Omental fat pad (tissue), 4 donors: Measurements from ENCODE around the gene APBA3. TPM values are rescaled to one million over a fixed set of nuclear protein-coding genes. Genes with fewer than 3 reads are reported as not detected.

Source experiments
- ATAC-seq: fragments of 150-250 bp; one replicate; pipeline ENCODE4 v1.9.1; 2016; ENCODE audit warnings: mild to moderate bottlenecking, moderate library complexity; ENCODE audit not compliant: low FRiP score
- DNase-seq: peaks from one replicate; pipeline ENCODE4 v3.0.0-alpha.2; 2019; ENCODE audit warnings: low spot score
- small RNA-seq: library from RNA; depleted of rRNA; stranded (forward); fragments of <200 nt; gene quantifications from one replicate; pipeline ENCODE3, GENCODE V24; 2016
- total RNA-seq, 4 donors: library from RNA; depleted of rRNA; stranded (reverse); fragments of >200 nt; gene quantifications; one replicate each; pipeline ENCODE4 v1.1.0, GENCODE V29; 2016
- TF ChIP-seq, protein P1 (sequence below), 3 donors: fragments of 450-650 bp; IDR thresholded peaks; one replicate each; pipeline ENCODE4 v1.5.1; 2016 to 2017; ENCODE audit warnings: antibody characterized with exemption in 3 of 3, mild to moderate bottlenecking in 3 of 3, moderate library complexity in 2 of 3

The APBA3 gene
- total RNA-seq, 4 donors from 2014 or later: 13.5 to 24.1 (median 18.7) TPM

DNA sequence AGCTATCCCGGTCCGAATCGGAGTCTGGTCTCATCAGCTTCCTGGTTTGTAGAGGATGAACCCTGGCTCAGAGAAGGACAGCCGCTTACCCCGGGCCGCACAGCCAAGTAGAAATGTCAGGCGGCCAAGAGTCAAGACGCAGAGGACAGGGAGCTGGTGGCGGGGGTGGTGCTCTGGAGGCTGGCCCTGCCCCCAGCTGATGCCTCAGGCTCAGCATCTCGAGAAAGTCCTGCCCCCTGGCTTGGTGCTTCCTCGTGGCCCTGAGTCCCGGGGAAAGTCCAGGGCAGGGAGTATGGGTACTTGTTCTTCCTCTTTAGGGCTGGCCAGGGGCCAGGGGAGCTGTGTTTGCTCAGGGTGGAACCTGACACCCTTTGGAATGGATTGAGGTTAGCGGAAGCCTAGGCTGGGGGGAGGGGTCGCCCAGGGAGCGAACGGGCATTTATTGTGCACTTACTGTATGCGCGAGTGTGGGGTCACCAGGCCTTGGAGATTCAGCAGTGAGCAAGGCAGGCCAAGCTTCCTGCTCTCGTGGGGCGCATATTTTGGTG, 51.2 kb downstream of the APBA3 start:
- ATAC-seq (peak; percentile 56), DNase-seq (peak; percentile 44)
- TF ChIP-seq, protein P1, sequence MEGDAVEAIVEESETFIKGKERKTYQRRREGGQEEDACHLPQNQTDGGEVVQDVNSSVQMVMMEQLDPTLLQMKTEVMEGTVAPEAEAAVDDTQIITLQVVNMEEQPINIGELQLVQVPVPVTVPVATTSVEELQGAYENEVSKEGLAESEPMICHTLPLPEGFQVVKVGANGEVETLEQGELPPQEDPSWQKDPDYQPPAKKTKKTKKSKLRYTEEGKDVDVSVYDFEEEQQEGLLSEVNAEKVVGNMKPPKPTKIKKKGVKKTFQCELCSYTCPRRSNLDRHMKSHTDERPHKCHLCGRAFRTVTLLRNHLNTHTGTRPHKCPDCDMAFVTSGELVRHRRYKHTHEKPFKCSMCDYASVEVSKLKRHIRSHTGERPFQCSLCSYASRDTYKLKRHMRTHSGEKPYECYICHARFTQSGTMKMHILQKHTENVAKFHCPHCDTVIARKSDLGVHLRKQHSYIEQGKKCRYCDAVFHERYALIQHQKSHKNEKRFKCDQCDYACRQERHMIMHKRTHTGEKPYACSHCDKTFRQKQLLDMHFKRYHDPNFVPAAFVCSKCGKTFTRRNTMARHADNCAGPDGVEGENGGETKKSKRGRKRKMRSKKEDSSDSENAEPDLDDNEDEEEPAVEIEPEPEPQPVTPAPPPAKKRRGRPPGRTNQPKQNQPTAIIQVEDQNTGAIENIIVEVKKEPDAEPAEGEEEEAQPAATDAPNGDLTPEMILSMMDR (IDR thresholded peaks at IDR 0.05): no peak

DNA sequence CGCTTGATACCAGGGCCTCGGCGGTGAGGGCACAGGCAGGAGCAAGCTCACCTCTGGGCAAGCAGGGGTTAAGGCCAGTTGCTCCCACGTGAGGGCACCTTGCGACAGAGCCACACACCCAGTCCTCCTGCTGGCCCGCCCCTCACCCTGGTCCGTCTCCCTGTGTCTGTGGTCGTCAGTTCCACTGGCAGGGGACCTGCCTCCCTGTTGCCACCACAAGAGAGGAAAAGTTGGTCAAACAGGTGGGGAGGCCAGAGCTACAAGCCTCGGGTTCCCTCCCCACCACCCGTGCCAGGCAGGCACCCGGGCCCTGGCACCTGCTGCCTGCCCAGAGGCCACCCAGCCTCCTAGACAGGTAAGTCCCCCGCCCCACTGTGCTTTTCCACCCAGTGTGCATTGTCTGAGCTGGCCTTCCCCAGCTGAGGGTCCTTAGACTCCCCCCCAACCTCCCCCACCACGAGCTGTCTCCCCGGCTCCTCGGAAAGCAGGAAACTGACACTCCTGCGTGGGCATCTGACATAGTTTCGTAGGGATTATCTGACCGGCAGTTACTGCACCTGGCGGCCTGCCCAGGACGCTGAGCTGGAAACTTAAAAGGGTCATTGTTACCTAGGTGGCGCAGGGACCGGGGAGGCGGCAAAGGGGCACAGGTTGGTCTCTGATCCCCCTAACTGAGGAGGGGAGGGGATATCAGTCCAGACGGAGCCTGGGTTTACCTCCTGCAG, 53.1 kb downstream of the APBA3 start, which contains the start of gene TJP3:
Gene TJP3, plus strand, starts transcription at position 178 of the 725 bp plus-strand sequence. CDS start 20,049 bp downstream, outside the sequence.
- TF ChIP-seq, protein P1 (IDR thresholded peaks at IDR 0.05): no peak
- DNase-seq (no peak), ATAC-seq (no peak)

DNA sequence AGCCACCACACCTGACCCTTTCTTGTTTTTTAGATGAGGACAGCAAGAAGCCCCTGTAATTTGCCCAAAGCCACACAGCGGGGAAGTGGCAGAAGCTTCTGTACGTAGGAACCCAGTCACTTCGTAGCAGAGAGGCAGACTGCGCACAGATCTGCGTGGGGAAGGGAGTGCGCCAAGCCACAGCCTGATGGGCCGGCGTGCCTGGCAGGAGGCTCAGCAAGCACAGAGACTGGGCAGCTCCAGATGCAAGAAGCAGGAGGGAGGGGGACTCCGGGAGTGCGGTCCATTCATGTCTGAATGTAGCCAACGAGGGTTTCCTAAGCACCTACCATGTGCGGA, 53.7 kb downstream of the APBA3 start:
- no peak for ATAC-seq
- TF ChIP-seq, protein P1 (IDR thresholded peaks at IDR 0.05): no peak
- DNase-seq: no peak

DNA sequence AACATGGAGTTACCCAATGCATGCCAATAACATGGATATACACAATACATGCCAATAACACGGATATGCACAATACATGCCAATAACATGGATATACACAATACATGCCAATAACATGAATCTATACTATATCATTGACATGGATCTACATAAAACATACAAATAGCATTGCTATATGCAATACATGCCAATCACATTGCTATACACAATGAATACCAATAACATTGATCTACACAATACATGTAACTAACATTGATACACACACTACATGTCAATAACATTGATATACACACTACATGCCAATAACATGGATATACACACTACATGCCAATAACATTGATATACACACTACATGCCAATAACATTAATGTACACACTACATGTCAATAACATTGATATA, 60.3 kb downstream of the APBA3 start:
- TF ChIP-seq, protein P1 (IDR thresholded peaks at IDR 0.05): no peak
- DNase-seq (no peak), ATAC-seq (no peak)

Small RNA genes lying within 50 kb of the gene (small RNA-seq; reads per million reads assigned to genes)
- not detected for gene AC005777.1

Other genes starting within 250 kb of the APBA3 start
- gene TEKTIP1, start 222.5 kb downstream of the APBA3 start, total RNA-seq: 1 to 10 TPM in 1 of 4 donors, not detected in 3; 1.4 TPM
- gene MFSD12, start 204.1 kb downstream of the APBA3 start, total RNA-seq: 100 to 1,000 TPM in 1 of 4 donors, 10 to 100 TPM in 3; 27.7 to 127 (median 53.3) TPM
- gene HMG20B, start 188.7 kb downstream of the APBA3 start, total RNA-seq: 10 to 100 TPM; 60.4 to 95.8 (median 66.5) TPM
- 1 to 10 TPM in 2 of 4 donors, under 1 TPM in 2; 0.56 to 3.0 (median 1.0) TPM for gene GIPC3, start 176.2 kb downstream of the APBA3 start, total RNA-seq
- gene TBXA2R, start 154.8 kb downstream of the APBA3 start, total RNA-seq: 1 to 10 TPM in 2 of 4 donors, under 1 TPM in 2; 0.65 to 1.8 (median 1.1) TPM
- 10 to 100 TPM; 14.4 to 31.1 (median 22.5) TPM for gene CACTIN, start 134.9 kb downstream of the APBA3 start, total RNA-seq
- 10 to 100 TPM; 16.1 to 21.1 (median 17.4) TPM for gene PIP5K1C, start 61.2 kb downstream of the APBA3 start, total RNA-seq
- 1 to 10 TPM in 1 of 4 donors, under 1 TPM in 2, not detected in 1; 0.60 to 1.2 (median 0.88) TPM for gene TJP3, start 53.3 kb downstream of the APBA3 start, total RNA-seq
- 10 to 100 TPM; 52.4 to 76.3 (median 68.0) TPM for gene MRPL54, start 990 bp upstream of the APBA3 start, total RNA-seq
- gene RAX2, start 10.5 kb upstream of the APBA3 start, total RNA-seq: under 1 TPM in 1 of 4 donors, not detected in 3; 0.19 TPM
- 10 to 100 TPM in 1 of 4 donors, 1 to 10 TPM in 2, under 1 TPM in 1; 0.74 to 29.3 (median 3.3) TPM for gene MATK, start 24.7 kb upstream of the APBA3 start, total RNA-seq
- under 1 TPM in 1 of 4 donors, not detected in 3; 0.12 TPM for gene ZFR2, start 107.3 kb upstream of the APBA3 start, total RNA-seq
- gene ATCAY, start 119.0 kb upstream of the APBA3 start, total RNA-seq: not detected
- gene NMRK2, start 171.4 kb upstream of the APBA3 start, total RNA-seq: not detected
- 10 to 100 TPM; 40.7 to 71.7 (median 56.9) TPM for gene DAPK3, start 209.4 kb upstream of the APBA3 start, total RNA-seq
- gene EEF2, start 223.8 kb upstream of the APBA3 start, total RNA-seq: 1,000 to 10,000 TPM; 1,922 to 2,283 (median 2,030) TPM
- gene PIAS4, start 246.0 kb upstream of the APBA3 start, total RNA-seq: 10 to 100 TPM; 10.6 to 21.6 (median 11.2) TPM